LNCaP clone FGC (cell line): Measurements from ENCODE around the gene PDCD1.

Source experiments
- DNase-seq: peaks from one replicate; pipeline ENCODE4 v3.0.0-alpha.2; 2011; ENCODE audit warnings: low read depth
- H3K4me3 ChIP-seq: 2 replicates; pipeline ENCODE4 v1.5.1; 2011; ENCODE audit warnings: mild to moderate bottlenecking, low read depth, low read length, control low read depth
- CTCF ChIP-seq: IDR thresholded peaks from 2 replicates; pipeline ENCODE4 v1.5.1; 2012; ENCODE audit warnings: mild to moderate bottlenecking; ENCODE audit not compliant: control insufficient read depth, insufficient read depth; ENCODE audit errors: extremely low read depth

The PDCD1 gene

GRCh38 chr2:241903121-241904010, 44.7 kb upstream of the PDCD1 start:
- H3K4me3 ChIP-seq, result no peak overlapping the region
- TF ChIP-seq CTCF, result no peak
- no peak for DNase-seq

- TF ChIP-seq CTCF, result no peak
- DNase-seq, result no peak
- H3K4me3 ChIP-seq, result no peak overlapping the region
Measured at GRCh38 chr2:241902357-241902991, 43.8 kb upstream of the PDCD1 start.

DNA sequence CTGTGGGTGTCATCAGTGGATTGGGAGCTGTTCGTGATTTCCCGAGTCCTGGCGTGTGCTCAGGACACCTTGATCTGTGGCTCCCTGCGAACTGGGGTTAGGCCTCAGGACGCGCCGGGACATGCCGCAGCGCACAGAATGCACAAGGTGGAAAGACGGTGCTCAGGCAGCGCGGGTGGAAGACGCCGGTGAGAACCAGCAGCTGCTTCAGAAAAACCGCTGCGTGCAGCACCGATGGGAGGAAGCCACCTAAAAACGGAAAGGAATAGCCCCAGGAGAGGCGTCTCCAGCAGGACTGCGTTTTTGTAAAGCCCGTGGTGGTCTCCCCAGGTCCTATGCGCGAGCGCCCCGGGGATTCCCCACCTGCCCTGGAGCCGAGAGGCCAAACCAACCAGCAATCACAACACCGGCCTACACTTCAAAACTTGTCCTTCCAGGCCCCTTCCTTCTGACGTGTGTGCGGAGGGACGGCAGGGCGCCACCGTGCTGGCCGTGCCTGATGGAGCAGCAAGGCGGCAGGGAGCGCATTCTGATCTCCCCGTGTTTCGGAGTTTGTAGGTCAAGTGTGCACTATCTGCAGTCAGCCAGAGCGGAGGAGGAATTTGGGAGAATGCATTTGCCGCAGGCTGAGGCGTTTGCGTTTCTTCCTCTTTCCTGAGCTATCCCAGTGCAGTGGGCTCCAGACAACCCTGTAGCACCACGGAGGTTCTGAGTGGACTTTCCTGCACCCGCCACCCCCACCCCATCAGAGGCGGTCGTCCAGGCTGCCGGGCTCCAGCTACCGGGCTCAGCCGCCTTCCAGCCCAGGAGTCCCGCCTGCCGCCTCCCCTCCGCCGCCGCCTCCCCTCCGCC, 43.0 kb upstream of the PDCD1 start:
- no peak for DNase-seq
- no peak overlapping the region for H3K4me3 ChIP-seq
- TF ChIP-seq CTCF, result no peak

GRCh38 chr2:241901018-241901380, 42.3 kb upstream of the PDCD1 start:
- TF ChIP-seq CTCF, result no peak
- no peak for DNase-seq

DNA sequence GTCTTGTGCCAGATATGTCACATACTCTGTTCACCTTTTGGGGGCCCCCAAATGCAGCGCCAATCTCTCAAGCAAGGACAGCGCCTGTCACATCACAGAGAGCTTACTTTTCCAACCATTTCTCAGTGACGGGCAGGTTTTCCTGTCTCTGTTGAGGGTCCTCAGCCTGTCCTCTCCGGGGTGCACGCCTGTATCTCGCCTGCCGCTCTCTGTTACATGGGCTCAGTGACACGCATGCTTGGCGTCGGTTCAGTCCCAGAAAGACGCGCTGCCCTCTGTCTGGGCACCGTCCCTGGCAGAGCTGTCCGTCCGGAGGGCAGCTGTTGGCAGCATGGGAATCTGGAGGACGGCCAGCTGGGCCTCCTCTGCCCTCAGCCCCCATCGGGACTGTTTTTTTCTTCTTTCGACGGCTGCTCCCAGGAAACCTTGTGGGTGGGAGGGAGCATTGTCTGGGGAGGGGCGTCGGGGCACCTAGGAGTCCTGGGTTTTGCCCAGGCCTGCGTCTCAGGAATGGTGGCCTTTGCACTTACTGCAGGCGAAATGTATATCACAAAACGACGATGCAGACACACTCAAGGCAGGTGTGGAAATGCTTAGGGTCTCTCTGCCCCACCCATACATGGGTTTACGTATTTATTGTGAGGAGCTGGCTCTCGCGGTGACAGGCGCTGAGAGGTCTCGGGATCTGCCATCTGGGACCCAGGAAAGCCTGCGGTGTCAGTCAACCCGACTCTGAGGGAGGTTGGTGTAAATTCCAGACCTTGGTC, 41.7 kb upstream of the PDCD1 start:
- H3K4me3 ChIP-seq, result no peak overlapping the region
- TF ChIP-seq CTCF, result no peak
- no peak for DNase-seq

More at GRCh38 chr2:241901018-241901380, 42.3 kb upstream of the PDCD1 start:
- no peak overlapping the region for H3K4me3 ChIP-seq
